HEK293 (cell line): ENCODE data around the gene DDX31.
A peak's percentile ranks its signal among the peaks of the same experiment; 100 is the strongest.

Experiments
- CTCF ChIA-PET: fragments of 350-600 bp; formaldehyde crosslinking; extraction: SDS; loops from one replicate; lab custom pipeline; 2021; ENCODE audit warnings: antibody characterized with exemption; lab: Yijun Ruan, JAX
- POLR2A ChIA-PET: fragments of 300-600 bp; formaldehyde crosslinking; extraction: SDS; loops from one replicate; lab custom pipeline; 2020; ENCODE audit warnings: antibody characterized with exemption, inconsistent platforms; lab: Yijun Ruan, JAX
- H3K27ac ChIP-seq: fragments of 200-500 bp; sonication (Bioruptor generic); 2 replicates; pipeline ENCODE4 v1.5.1; 2014; ENCODE audit warnings: low read depth, low read length, control low read depth, inconsistent platforms; ENCODE audit errors: extremely low read depth
- H3K36me3 ChIP-seq, 2 experiments: fragments of 200-500 bp in 1 of 2; sonication (Bioruptor generic) in 1 of 2; 1 replicate in 1 of 2; 2 replicates in 1 of 2; pipeline ENCODE4 v1.5.1; 2014 to 2017; ENCODE audit warnings: inconsistent platforms in 2 of 2, low read length in 2 of 2; ENCODE audit not compliant: control insufficient read depth in 2 of 2, insufficient read depth in 1 of 2
- H3K4me1 ChIP-seq: fragments of 200-500 bp; sonication (Bioruptor generic); 2 replicates; pipeline ENCODE4 v1.5.1; 2014; ENCODE audit warnings: mild to moderate bottlenecking, low read length, inconsistent platforms; ENCODE audit not compliant: control insufficient read depth, insufficient read depth
- H3K4me3 ChIP-seq: 2 replicates; pipeline ENCODE4 v1.5.1; 2011; ENCODE audit warnings: low read depth, mild to moderate bottlenecking, control low read depth, low read length, moderate library complexity
- H3K9me3 ChIP-seq: fragments of 200-500 bp; sonication (Bioruptor generic); 2 replicates; pipeline ENCODE4 v1.5.1; 2014; ENCODE audit warnings: low read depth, low read length, inconsistent platforms; ENCODE audit not compliant: control insufficient read depth, insufficient read depth
- HOXD13 ChIP-seq: sonication (generic); formaldehyde crosslinking; IDR thresholded peaks from 2 replicates; pipeline ENCODE4 v1.8.0; 2022; ENCODE audit warnings: missing genetic modification reagents, borderline replicate concordance
- PRDM10 ChIP-seq: fragments of 450-650 bp; formaldehyde crosslinking; IDR thresholded peaks from 2 replicates; pipeline ENCODE4 v1.5.1; 2016; ENCODE audit warnings: missing biosample characterization, missing genetic modification characterization
- SCRT2 ChIP-seq: fragments of 450-650 bp; formaldehyde crosslinking; IDR thresholded peaks from 2 replicates; pipeline ENCODE4 v1.5.1; 2016; ENCODE audit warnings: missing biosample characterization, missing genetic modification characterization
- ZBTB20 ChIP-seq: fragments of 450-650 bp; formaldehyde crosslinking; IDR thresholded peaks from 2 replicates; pipeline ENCODE4 v1.5.1; 2016; ENCODE audit warnings: missing biosample characterization, missing genetic modification characterization
- ZFHX2 ChIP-seq: fragments of 450-650 bp; formaldehyde crosslinking; conservative IDR thresholded peaks from 2 replicates; pipeline ENCODE4 v1.5.1; 2016; ENCODE audit warnings: missing biosample characterization, missing genetic modification characterization
- ZNF341 ChIP-seq: fragments of 450-650 bp; formaldehyde crosslinking; IDR thresholded peaks from 2 replicates; pipeline ENCODE4; 2016; ENCODE audit warnings: low read depth, missing biosample characterization, missing genetic modification characterization
- ZNF514 ChIP-seq: fragments of 450-650 bp; formaldehyde crosslinking; IDR thresholded peaks from 2 replicates; pipeline ENCODE4 v1.5.1; 2016; ENCODE audit warnings: missing biosample characterization, missing genetic modification characterization
- ZNF645 ChIP-seq: fragments of 450-650 bp; formaldehyde crosslinking; IDR thresholded peaks from 2 replicates; pipeline ENCODE4; 2016; ENCODE audit warnings: missing biosample characterization, missing genetic modification characterization
- ZNF692 ChIP-seq: fragments of 450-650 bp; formaldehyde crosslinking; IDR thresholded peaks from 2 replicates; pipeline ENCODE4 v1.5.1; 2016; ENCODE audit warnings: missing biosample characterization, missing genetic modification characterization
- TF ChIP-seq, protein P1 (sequence below): fragments of 450-650 bp; formaldehyde crosslinking; IDR thresholded peaks from 2 replicates; pipeline ENCODE4 v1.5.1; 2016; ENCODE audit warnings: missing biosample characterization, missing genetic modification characterization

DDX31 gene

GRCh38 chr9:132637351-132637750, 32.4 kb downstream of the DDX31 start (continued):
- TF ChIP-seq ZNF692 (tag by site-specific recombination), result no peak

- no peak for TF ChIP-seq PRDM10 (tag by site-specific recombination)
- TF ChIP-seq, protein P1, sequence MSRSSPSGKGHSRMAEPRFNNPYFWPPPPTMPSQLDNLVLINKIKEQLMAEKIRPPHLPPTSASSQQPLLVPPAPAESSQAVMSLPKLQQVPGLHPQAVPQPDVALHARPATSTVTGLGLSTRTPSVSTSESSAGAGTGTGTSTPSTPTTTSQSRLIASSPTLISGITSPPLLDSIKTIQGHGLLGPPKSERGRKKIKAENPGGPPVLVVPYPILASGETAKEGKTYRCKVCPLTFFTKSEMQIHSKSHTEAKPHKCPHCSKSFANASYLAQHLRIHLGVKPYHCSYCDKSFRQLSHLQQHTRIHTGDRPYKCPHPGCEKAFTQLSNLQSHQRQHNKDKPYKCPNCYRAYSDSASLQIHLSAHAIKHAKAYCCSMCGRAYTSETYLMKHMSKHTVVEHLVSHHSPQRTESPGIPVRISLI, result 0 out of 2 replicates have a peak, but pooled peaks have one; percentile 17
- no peak for TF ChIP-seq ZNF341 (tag by site-specific recombination)
- no peak for TF ChIP-seq ZNF645
- H3K4me3 ChIP-seq, result no peak overlapping the region
- POLR2A ChIA-PET, result no interaction called here
- no peak overlapping the region for H3K27ac ChIP-seq
- peaks cover 0 to 60% of the 10 kb centered on the region in 2 experiments; a peak in 1 of 3 replicates for H3K36me3 ChIP-seq
- CTCF ChIA-PET, result no interaction called here
- no peaks in the 10 kb centered on the region for H3K9me3 ChIP-seq
- H3K4me1 ChIP-seq, result no peaks in the 10 kb centered on the region
These were observed 35.5 kb downstream of the DDX31 start for GRCh38 chr9:132634327-132634726.

DNA sequence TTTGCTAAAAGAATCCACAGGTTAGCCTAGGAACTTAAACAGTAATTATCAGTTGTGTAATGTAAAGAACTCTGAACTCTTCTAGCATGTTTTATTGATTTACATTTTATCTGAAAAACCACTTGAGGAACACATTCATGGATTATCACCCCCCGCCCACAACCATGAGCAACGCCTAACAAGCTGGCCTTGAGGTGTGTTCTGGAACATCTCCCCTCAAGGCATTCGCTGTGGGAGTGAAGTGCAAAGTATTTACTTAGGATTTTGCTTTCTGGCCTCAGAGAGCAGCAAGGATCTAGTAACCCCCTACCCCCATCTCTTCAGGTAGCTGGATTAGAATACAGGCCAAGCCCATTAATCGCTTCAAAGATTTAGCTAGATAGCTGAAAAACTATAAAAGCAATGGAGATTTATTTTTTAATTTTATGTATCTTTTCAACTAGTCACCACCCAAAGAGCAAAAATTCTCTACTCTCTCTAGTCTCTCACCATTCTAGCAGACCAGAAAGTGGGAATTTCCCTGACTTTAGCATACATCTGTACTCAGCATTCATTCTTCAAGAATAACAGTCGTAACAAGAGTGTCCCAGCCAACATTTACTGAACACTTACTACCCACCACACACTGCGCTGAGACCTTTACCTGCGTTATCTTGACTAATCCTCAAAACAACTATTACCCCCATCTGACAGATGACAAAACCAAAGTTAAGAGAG, 37.2 kb downstream of the DDX31 start:
- H3K9me3 ChIP-seq, result no peaks in the 10 kb centered on the region
- POLR2A ChIA-PET, result no interaction called here
- peaks cover 0 to 60% of the 10 kb centered on the region in 2 experiments; a peak in 1 of 3 replicates for H3K36me3 ChIP-seq
- no peak overlapping the region for H3K4me3 ChIP-seq
- CTCF ChIA-PET, result interaction anchor here (0.6 kb wide), 1 partner anchor 17 kb away, joined by 3 read pairs; no protein-coding TSS in a partner anchor
- no peaks in the 10 kb centered on the region for H3K4me1 ChIP-seq
- H3K27ac ChIP-seq, result no peak overlapping the region
- no peak for TF ChIP-seq ZBTB20 (tag by site-specific recombination)
- TF ChIP-seq ZFHX2, result 0 out of 2 replicates have a peak, but pooled peaks have one; percentile 24
- no peak for TF ChIP-seq HOXD13 (CRISPR knock-in tag)

- Histone ChIP-seq H3K4me1 (no peaks in the 10 kb centered on the region), H3K4me3 (no peak overlapping the region), H3K9me3 (no peaks in the 10 kb centered on the region), H3K27ac (no peak overlapping the region), H3K36me3 (peaks cover 0 to 56% of the 10 kb centered on the region in 2 experiments; a peak in 1 of 3 replicates)
- ChIA-PET POLR2A (no interaction called here), CTCF (interaction anchor here (0.6 kb wide), 1 partner anchor 16 kb away, joined by 3 read pairs; no protein-coding TSS in a partner anchor)
- TF ChIP-seq SCRT2 (no peak), ZNF514 (tag by site-specific recombination) (no peak)
These were observed 38.1 kb downstream of the DDX31 start for GRCh38 chr9:132631685-132632084.
